SW 1271 (cell line): ENCODE results near the gene PDIA6.

Source experiments
- DNase-seq, 2 experiments: peaks; one replicate each; lab custom pipeline; 2025; lab: John Stamatoyannopoulos, UW

PDIA6 gene

DNA sequence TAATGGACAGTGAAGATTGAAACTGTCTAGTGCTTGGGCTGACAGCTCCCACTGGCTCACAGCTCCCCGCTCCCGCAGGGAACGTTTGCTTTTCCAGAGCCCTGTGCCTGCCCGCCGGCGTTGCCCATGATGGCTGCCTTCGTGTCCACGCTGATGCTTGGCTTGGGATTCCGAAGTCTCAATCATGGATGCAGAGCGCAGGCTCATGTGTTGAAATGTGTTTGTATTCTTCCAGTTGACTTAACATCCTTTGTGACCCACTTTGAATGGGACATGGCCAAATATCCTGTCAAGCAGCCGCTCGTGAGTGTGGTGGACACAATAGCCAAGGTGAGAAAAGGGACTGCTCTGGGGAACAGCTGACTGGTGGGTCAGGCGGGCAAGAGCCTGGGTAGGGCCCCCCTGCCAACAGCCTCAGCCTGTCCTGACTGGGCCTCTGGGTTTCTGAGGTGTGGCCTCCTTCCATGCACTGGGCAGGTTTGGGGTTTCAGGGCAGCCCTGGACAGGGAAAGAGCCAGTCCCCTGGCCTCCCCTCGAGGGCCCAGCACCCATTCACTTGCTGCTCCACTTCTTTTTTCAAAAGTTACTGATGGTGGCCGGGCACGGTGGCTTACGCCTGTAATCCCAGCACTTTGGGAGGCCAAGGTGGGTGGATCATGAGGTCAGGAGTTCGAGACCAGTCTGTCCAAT, 48.3 kb downstream of the PDIA6 start:
- DNase-seq, result no peak

DNA sequence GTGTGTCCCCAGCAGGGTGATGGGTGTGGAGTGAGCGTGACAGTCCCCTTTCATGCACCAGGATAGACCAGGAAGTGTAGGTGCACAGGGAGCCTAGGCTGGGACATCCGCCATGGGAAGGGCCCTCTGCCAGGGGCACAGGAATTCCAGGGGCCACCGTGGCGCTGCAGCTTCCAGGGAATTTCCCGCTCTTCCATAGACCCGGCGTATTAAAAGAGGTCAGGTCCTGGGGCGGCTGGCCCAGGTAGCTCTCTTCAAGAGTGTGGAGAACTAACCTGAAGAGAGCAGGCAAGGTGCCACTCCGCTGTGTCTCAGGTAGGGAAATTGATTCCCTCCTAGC, 49.2 kb downstream of the PDIA6 start:
- DNase-seq, result no peak

- DNase-seq, result no peak
Measured at GRCh38 chr2:10762651-10763460, 49.7 kb downstream of the PDIA6 start.

- no peak for DNase-seq
Measured at GRCh38 chr2:10761591-10761990, 51.0 kb downstream of the PDIA6 start.

GRCh38 chr2:10760794-10761504, 51.6 kb downstream of the PDIA6 start:
- no peak for DNase-seq

DNA sequence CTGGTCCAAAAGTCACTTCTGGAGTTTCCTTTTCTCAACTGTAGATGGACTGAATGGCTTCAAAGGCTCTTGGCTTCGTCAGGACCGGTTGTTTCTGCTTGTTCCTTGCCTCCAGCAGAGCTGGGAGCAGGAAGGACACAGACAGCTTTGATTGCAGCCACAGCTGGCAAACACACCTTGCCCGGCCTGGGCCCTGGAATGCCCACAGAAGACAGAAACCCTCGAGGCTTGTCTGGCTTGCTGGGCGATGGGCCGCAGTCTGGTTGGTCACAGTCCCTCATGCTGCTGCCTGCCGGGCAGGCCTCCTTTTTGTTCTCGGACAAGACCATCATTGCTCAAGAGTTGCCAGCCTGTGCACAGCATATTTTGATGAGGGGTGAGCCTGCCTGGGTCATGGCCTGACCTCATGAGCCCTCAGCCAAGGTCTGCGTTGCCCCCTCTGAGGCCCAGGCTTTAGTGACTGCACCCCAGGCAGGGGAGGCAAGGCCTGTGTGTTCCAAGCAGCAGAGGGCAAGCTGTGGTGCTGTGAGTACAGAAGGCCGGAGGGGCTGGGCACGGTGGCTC, 53.4 kb downstream of the PDIA6 start:
- DNase-seq, result no peak

DNA sequence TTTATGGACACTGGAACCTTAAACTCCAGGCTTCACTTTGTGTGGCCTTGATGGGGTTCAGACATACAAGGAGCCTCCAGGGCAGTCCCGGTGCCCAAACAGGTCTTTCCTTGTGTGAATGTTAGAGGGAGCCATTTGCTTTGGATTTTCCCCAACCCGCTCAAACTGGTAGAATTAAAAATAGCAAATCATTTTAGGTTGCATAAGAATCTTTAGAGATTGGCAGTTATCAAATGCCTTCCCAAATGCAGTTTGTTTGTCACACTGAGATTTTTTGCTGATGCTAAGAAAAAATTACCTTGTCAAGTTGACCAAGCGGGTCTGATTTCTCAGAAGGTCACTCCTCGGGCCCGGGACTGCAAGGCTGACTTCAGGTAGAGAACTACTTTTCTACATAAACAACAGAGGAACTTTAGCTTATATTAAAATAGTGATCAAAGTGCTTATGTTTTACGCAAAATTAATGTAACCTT, 54.7 kb downstream of the PDIA6 start:
- no peak for DNase-seq

- no peak for DNase-seq
Measured at GRCh38 chr2:10755621-10756020, 57.0 kb downstream of the PDIA6 start.

- DNase-seq, result no peak
Measured at GRCh38 chr2:10753876-10754275, 58.7 kb downstream of the PDIA6 start.

DNA sequence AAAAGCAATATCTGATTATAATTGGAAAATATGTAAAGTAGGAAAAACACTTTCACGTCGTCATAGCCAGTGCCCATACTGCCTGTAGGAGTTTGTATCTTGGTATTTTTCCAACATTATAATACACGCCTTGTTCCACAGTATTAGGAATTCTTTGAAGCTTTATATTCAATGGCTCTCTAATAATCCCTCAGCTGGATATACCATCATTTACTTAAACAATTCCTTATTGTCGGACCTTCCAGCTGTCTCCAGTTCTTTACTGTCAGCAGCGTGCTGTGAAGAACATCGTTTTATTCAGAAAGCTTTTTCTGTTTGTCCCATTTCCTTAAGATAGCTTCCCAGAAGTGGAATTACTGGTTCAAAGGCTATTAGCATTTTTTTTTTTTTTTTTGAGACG, 59.4 kb downstream of the PDIA6 start:
- DNase-seq, result no peak

DNA sequence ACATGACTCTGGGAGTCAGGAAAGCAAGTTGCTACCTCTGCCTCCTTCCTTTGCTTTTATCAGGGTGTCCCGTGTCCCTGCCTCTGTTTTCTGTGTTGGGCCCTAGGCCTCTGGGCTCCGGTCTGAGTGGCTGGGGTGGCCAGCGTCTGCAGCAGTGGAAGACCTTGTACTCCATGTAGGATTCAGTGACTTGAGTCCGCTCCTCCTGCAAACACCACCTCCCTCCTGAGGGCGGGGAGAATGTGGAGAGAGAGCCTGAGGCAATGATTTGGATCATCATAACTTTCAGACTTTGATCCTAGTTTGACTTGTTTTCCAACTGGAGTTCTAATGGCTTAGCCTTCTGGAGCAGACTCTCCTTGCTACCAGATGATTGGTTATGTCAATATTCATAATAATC, 60.3 kb downstream of the PDIA6 start:
- DNase-seq, result no peak

DNA sequence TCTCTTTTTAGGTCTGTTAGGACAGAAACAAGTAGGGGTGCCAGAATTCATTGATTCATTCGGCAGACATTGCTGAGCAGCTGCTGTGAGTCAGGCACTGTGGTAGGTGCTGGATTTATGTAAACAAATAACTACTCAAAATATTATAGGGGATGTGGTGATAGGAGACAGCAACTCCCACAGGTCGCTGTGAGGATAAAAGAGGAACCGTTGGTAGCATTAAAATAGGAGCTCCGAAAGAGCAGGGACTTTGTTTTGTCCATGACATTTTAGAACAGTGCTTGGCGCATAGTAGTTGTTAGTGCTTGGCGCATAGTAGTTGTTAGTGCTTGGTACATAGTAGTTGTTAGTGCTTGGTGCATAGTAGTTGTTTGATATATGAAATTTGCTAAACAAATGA, 62.0 kb downstream of the PDIA6 start:
- no peak for DNase-seq

- no peak for DNase-seq
Measured at GRCh38 chr2:10742666-10743065, 69.9 kb downstream of the PDIA6 start.

DNA sequence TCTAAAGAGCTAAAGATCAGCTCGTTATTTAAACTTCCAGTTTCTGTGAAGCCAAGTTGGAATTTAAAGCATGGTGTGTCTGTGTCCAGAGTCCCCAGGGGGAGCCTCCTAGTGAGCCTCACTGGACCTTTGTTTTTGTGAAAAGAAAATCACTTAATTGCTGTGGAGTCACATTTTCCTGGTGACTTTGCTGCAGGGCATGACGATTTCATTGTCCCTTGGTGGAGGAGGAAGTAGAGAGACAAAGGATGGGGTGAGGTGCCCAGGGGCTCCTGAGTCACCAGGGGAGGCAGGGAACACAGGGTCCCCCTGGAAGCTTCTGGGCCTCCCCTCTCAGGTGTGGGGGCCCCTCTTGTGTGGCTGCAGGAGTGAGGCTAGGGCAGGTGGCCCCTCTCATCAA, 71.4 kb downstream of the PDIA6 start:
- DNase-seq, result no peak

- no peak for DNase-seq
Measured at GRCh38 chr2:10740226-10740625, 72.4 kb downstream of the PDIA6 start.

DNA sequence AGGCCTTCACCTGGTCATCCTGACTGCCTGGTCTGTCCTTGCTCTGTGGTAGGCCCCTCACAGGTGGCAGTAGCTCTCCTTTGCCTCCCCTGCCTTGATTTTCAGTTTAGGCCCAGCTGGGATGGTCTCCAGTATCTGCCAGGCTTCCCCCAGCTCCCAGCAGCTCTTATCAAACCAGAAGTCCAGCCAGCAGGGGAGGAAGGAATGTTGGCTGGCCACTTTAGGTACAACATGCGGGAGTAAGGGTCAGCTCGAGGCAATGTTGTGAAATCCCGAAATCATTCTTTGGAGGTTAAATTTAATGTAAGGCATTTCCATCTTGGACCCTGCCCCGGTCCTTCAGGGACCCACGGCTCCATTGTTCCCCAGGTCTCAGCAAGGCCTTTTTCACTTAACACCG, 74.4 kb downstream of the PDIA6 start:
- no peak for DNase-seq

DNA sequence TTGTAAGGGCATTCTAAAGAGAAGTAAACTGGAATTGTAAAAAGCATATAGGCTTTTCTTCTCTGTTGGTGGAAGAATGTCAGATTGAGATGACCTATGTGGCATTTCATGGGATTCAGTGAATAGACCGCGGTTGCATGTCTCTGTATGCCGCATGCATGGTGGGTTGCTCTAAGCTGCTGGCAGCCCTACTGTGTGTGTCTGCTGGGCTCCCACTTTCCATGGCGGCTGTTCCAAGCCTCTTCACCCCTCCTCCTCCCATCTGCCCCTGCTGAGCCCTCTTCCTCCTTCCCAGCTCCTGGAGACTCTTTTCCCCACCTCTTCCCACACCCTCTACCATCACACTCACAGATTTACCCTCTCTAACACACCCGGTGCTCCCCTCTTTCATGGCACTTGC, 78.6 kb downstream of the PDIA6 start:
- DNase-seq, result no peak

- DNase-seq, result no peak
Measured at GRCh38 chr2:10733566-10733925, 79.0 kb downstream of the PDIA6 start.
